H1 (cell line): Measurements from ENCODE around the gene CKS1B. TPM values are rescaled to one million over a fixed set of nuclear protein-coding genes. Genes with fewer than 3 reads are reported as not detected.

Source experiments
- CHD7 ChIP-seq: fragments of 300-600 bp; sonication (generic); IDR thresholded peaks from 2 replicates; pipeline ENCODE4 v1.7.1; 2012; ENCODE audit warnings: low read length, moderate library complexity, mild to moderate bottlenecking, inconsistent platforms; ENCODE audit not compliant: insufficient replicate concordance
- CTBP2 ChIP-seq: IDR thresholded peaks from 2 replicates; pipeline ENCODE4 v1.7.0; 2011; ENCODE audit warnings: borderline replicate concordance, mild to moderate bottlenecking, moderate library complexity, mixed read lengths, low read length; ENCODE audit not compliant: insufficient read depth, insufficient read length
- CTCF ChIP-seq, 3 experiments: IDR thresholded peaks; 1 replicate in 2 of 3; 2 replicates in 1 of 3; pipeline versions ENCODE4 v1.5.1 to v1.6.1; 2011; ENCODE audit warnings: low read length in 3 of 3, mild to moderate bottlenecking in 3 of 3, inconsistent platforms in 2 of 3, low read depth in 1 of 3, moderate library complexity in 1 of 3; ENCODE audit not compliant: insufficient read depth in 1 of 3; ENCODE audit errors: control extremely low read depth in 1 of 3
- POU5F1 ChIP-seq: IDR thresholded peaks from 2 replicates; pipeline ENCODE4 v1.6.1; 2011; ENCODE audit warnings: low read depth, mild to moderate bottlenecking, low read length, moderate library complexity
- RAD21 ChIP-seq, 2 experiments: IDR thresholded peaks in 1 of 2; conservative IDR thresholded peaks in 1 of 2; 2 replicates each; pipeline ENCODE4 v1.6.1; 2011; ENCODE audit warnings: low read depth in 2 of 2, low read length in 2 of 2, improper control_type of control experiment in 1 of 2, inconsistent platforms in 1 of 2, mild to moderate bottlenecking in 1 of 2, moderate library complexity in 1 of 2
- polyA plus RNA-seq, 7 experiments: library from polyadenylated mRNA; depleted of rRNA in 3 of 7; stranded (reverse) in 5 of 7; unstranded in 2 of 7; fragments of >200 nt in 5 of 7; fragments of 200-250 nt in 2 of 7; gene quantifications; 1 replicate in 5 of 7; 2 replicates in 1 of 7; 4 replicates in 1 of 7; pipeline versions ENCODE4 v1.2.1 to v1.2.3, GENCODE V29; 2011 to 2013; ENCODE audit warnings: missing spikeins in 2 of 7, mixed read lengths in 2 of 7
- total RNA-seq: library from RNA; stranded (reverse); fragmentation: NEBNext Ultra II Directional; extraction: Animal tissue kit (Norgen Biotek cat#: 25700); gene quantifications from 2 replicates; pipeline ENCODE4 v1.2.1, GENCODE V29; 2021

CKS1B gene
- total and polyA plus RNA-seq, 2 of the 8 experiments (the other 6 are each of a cell fraction or from before 2014, with no cell fraction given), result 294 to 1,025 TPM

- no peak for TF ChIP-seq CTCF (IDR thresholded peaks at IDR 0.05; ENCODE audit: control extremely low read depth in 1 of 3, insufficient read depth in 1 of 3, low read depth in 1 of 3, low read length in 3 of 3)
- no peak for TF ChIP-seq CTBP2
- TF ChIP-seq POU5F1, result no peak
- no peak for TF ChIP-seq CHD7
- no peak for TF ChIP-seq RAD21 (IDR thresholded peaks at IDR 0.05 in 1 of 2, conservative IDR thresholded peaks at IDR 0.05 in 1 of 2; ENCODE audit: low read depth in 2 of 2, low read length in 2 of 2)
- TF ChIP-seq, all 59 proteins: peak for 0
These were observed 13.9 kb upstream of the CKS1B start (continued) for GRCh38 chr1:154960446-154961136.
